Adrenal gland (tissue), 12 donors: ENCODE data around the gene ERLEC1. TPM values are rescaled to one million over a fixed set of nuclear protein-coding genes. Genes with fewer than 3 reads are reported as not detected.
"Not testable (repeated sequence)": the region's sequence is repeated elsewhere in the genome, so short reads cannot be mapped to it uniquely, and the experiment has no call there.

Source experiments
- DNase-seq, 7 donors: peaks; one replicate each; pipeline ENCODE4 v3.0.0-alpha.2; 2019 to 2020
- H3K27ac ChIP-seq, 5 donors: fragments of 200-600 bp; sonication (generic) in 4 of 5; 1 replicate in 3 of 5; 2 replicates in 2 of 5; pipeline versions ENCODE4 v1.5.1 to v1.8.0; 2016 to 2020; ENCODE audit warnings: mild to moderate bottlenecking in 1 of 5
- H3K27me3 ChIP-seq: fragments of 200-600 bp; 2 replicates; pipeline ENCODE4 v1.8.0; 2021
- H3K36me3 ChIP-seq, 2 donors: fragments of 200-600 bp; replicated peaks in 1 of 2; 1 replicate in 1 of 2; 2 replicates in 1 of 2; pipeline versions ENCODE4 v1.5.1 to v1.8.0; 2018 to 2022
- H3K4me1 ChIP-seq, 2 donors: fragments of 200-600 bp; replicated peaks in 1 of 2; 1 replicate in 1 of 2; 2 replicates in 1 of 2; pipeline versions ENCODE4 v1.5.1 to v1.8.0; 2018 to 2021
- H3K4me3 ChIP-seq, 4 donors: fragments of 200-600 bp; sonication (generic) in 3 of 4; one replicate each; pipeline ENCODE4 v1.5.1; 2016 to 2018
- H3K9me3 ChIP-seq, 3 donors: fragments of 200-600 bp; sonication (generic) in 1 of 3; replicated peaks in 1 of 3; 1 replicate in 2 of 3; 2 replicates in 1 of 3; pipeline versions ENCODE4 v1.5.1 to v1.8.0; 2016 to 2021
- CTCF ChIP-seq, 6 experiments: fragments of 450-650 bp in 4 of 6; fragments of 200-600 bp in 2 of 6; sonication (generic) in 1 of 6; IDR thresholded peaks; 1 replicate in 5 of 6; 2 replicates in 1 of 6; pipeline versions ENCODE4 v1.5.1 to v1.8.0; 2016 to 2021; ENCODE audit warnings: antibody characterized with exemption in 6 of 6, mild to moderate bottlenecking in 2 of 6, moderate library complexity in 1 of 6
- POLR2A ChIP-seq, 2 donors: fragments of 450-650 bp; IDR thresholded peaks; one replicate each; pipeline ENCODE4 v1.6.1; 2017; ENCODE audit warnings: antibody characterized with exemption in 2 of 2, mild to moderate bottlenecking in 2 of 2, moderate library complexity in 1 of 2
- WGBS, 4 donors: extraction: QIAGEN DNeasy Blood & Tissue Kit in 2 of 4; methylation state at CpG; one replicate each; pipeline versions ENCODE4 v1.1.5 to v1.1.7; 2013 to 2017; 5-methylcytosine and 5-hydroxymethylcytosine counted together
- intact Hi-C, 2 donors: fragments of 100-400 bp; cut with DNase I; formaldehyde crosslinking; loops; one replicate each; pipeline versions ENCODE4 v1.14.1 to v1.15.0; 2022 to 2023
- polyA plus RNA-seq, 3 donors: library from polyadenylated mRNA; stranded (reverse); fragments of 200-250 nt in 2 of 3; fragments of 350-450 nt in 1 of 3; fragmentation: Illumina TruSeq in 1 of 3; extraction: RNeasy Lipid Tissue Mini Kit (QIAGEN cat#74804) in 1 of 3; gene quantifications; one replicate each; pipeline ENCODE4 v1.2.3, GENCODE V29; 2013 to 2014
- total RNA-seq, 9 donors: library from RNA; depleted of rRNA in 4 of 9; stranded (reverse); fragments of >200 nt in 4 of 9; fragments of 120-200 nt in 1 of 9; fragmentation: NEBNext Ultra II Directional in 1 of 9; extraction: Animal tissue kit (Norgen Biotek cat#: 25700) in 1 of 9; gene quantifications; one replicate each; pipeline versions ENCODE4 v1.1.0 to v1.2.4, GENCODE V29; 2013 to 2023
- donor health status: healthy with polysubstance abuse.
- donor health status: Bipolar disorder and iron deficiency.
- donor health status: DM: yes; HTN: yes; CAD: no.
- donor health status: DM: no; HTN: no; CAD: no.
- donor health status: DM: no; HTN: no; CAD: no.
- donor health status: DM: yes; HTN: yes; CAD: no.

ERLEC1 gene
- total and polyA plus RNA-seq, 12 donors: 18.4 to 149 (median 56.4) TPM

- H3K36me3 ChIP-seq: peaks cover 0 to 12% of the 10 kb centered on the region in 2 donors
- intact Hi-C loops, H3K4me3 ChIP-seq, H3K27ac ChIP-seq, DNase-seq, H3K27me3 ChIP-seq, H3K9me3 ChIP-seq: not testable (repeated sequence)
- peaks cover 11 to 16% of the 10 kb centered on the region in 2 donors for H3K4me1 ChIP-seq
- peak in 1 of 6 experiments; percentile 16 for TF ChIP-seq CTCF (IDR thresholded peaks at IDR 0.05)
- 88 to 93% (median 91%) methylated on average over 9 of the region's 9 CpGs for WGBS, 4 donors
These were observed 36.8 kb downstream of the ERLEC1 start for GRCh38 chr2:53823639-53824038.

GRCh38 chr2:53826030-53826410 is 39.2 kb downstream of the ERLEC1 start:
- no peak for DNase-seq
- Histone ChIP-seq H3K4me1 (peaks cover 11 to 16% of the 10 kb centered on the region in 2 donors), H3K9me3 (no peaks in the 10 kb centered on the region), H3K27me3 (no peaks in the 10 kb centered on the region), H3K36me3 (no peaks in the 10 kb centered on the region), H3K27ac (peak overlapping the region in 2 of 5 donors; percentile 42 to 52), H3K4me3 (no peak overlapping the region)
- intact Hi-C loops: no loop called here
- TF ChIP-seq POLR2A (IDR thresholded peaks at IDR 0.05): no peak
- no peak for TF ChIP-seq CTCF (IDR thresholded peaks at IDR 0.05)
- WGBS, 4 donors: 51 to 63% (median 55%) methylated on average over 1 of the region's 1 CpG

GRCh38 chr2:53826587-53827397 is 39.9 kb downstream of the ERLEC1 start:
- no peaks in the 10 kb centered on the region for H3K27me3 ChIP-seq
- H3K27ac ChIP-seq: peak overlapping the region in 2 of 5 donors; percentile 42 to 52
- no peaks in the 10 kb centered on the region for H3K36me3 ChIP-seq
- 49 to 61% (median 55%) methylated on average over 2 to 3 of the region's 3 CpGs for WGBS, 4 donors
- H3K4me3 ChIP-seq: no peak overlapping the region
- TF ChIP-seq CTCF (IDR thresholded peaks at IDR 0.05): no peak
- no peak for TF ChIP-seq POLR2A (IDR thresholded peaks at IDR 0.05)
- intact Hi-C loops: no loop called here
- H3K4me1 ChIP-seq: peaks cover 11 to 16% of the 10 kb centered on the region in 2 donors
- DNase-seq: peak in 1 of 7 donors; percentile 32
- H3K9me3 ChIP-seq: no peaks in the 10 kb centered on the region

GRCh38 chr2:53827398-53828175 is 40.7 kb downstream of the ERLEC1 start:
- TF ChIP-seq CTCF (IDR thresholded peaks at IDR 0.05): no peak
- no peaks in the 10 kb centered on the region for H3K9me3 ChIP-seq
- H3K4me3 ChIP-seq: no peak overlapping the region
- no peak for DNase-seq
- peaks cover 11 to 16% of the 10 kb centered on the region in 2 donors for H3K4me1 ChIP-seq
- no peaks in the 10 kb centered on the region for H3K27me3 ChIP-seq
- 84 to 92% (median 89%) methylated on average over 3 of the region's 3 CpGs for WGBS, 4 donors
- H3K27ac ChIP-seq: peak overlapping the region in 2 of 5 donors; percentile 42 to 52
- intact Hi-C loops: no loop called here
- H3K36me3 ChIP-seq: no peaks in the 10 kb centered on the region
